ENCODE measurements around the gene PGM1. TPM values are rescaled to one million over a fixed set of nuclear protein-coding genes. Genes with fewer than 3 reads are reported as not detected.

Gene PGM1
- total RNA-seq, 1 experiment from 2014 or later, result 77.2 TPM

DNA sequence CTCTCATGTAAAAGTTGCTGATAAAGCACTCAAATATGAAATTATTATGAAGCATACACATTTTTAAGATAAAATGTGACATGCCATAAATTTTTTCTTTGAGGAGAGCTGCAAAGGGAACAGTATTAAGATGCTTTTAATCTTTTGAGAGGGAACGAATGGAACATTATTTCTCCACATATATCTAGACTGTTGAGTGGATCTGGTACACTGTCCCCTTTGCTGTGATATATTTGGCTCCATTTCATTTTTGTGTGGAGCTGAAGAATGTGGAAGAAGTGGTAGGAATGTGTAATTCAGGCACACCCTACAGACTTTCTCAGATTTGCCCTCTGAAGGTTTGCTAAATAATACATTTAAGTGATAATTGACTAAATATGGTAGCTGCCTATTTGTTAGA lies 31.7 kb downstream of the PGM1 start:
- TF ChIP-seq, protein P1, sequence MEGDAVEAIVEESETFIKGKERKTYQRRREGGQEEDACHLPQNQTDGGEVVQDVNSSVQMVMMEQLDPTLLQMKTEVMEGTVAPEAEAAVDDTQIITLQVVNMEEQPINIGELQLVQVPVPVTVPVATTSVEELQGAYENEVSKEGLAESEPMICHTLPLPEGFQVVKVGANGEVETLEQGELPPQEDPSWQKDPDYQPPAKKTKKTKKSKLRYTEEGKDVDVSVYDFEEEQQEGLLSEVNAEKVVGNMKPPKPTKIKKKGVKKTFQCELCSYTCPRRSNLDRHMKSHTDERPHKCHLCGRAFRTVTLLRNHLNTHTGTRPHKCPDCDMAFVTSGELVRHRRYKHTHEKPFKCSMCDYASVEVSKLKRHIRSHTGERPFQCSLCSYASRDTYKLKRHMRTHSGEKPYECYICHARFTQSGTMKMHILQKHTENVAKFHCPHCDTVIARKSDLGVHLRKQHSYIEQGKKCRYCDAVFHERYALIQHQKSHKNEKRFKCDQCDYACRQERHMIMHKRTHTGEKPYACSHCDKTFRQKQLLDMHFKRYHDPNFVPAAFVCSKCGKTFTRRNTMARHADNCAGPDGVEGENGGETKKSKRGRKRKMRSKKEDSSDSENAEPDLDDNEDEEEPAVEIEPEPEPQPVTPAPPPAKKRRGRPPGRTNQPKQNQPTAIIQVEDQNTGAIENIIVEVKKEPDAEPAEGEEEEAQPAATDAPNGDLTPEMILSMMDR (IDR thresholded peaks at IDR 0.05), result no peak
- no peak for TF ChIP-seq POLR2AphosphoS5 (IDR thresholded peaks at IDR 0.05; ENCODE audit: low read depth, low read length)
- TF ChIP-seq TCF7L2 (IDR thresholded peaks at IDR 0.05; ENCODE audit: low read depth, low read length), result no peak
- in situ Hi-C loops (cut with HindIII; ENCODE audit: low pct_unique_long_range_greater_than_20kb, low sequenced_read_pairs), result no loop called here
- POLR2A ChIA-PET, result no interaction called here
- Histone ChIP-seq H3K27ac (ENCODE audit: low read length) (no peak overlapping the region), H3K4me3 (ENCODE audit: low read depth in 2 of 2, low read length in 2 of 2) (no peak overlapping the region), H3K36me3 (ENCODE audit: control insufficient read depth, insufficient read depth, low read length) (no peaks in the 10 kb centered on the region), H3K4me1 (ENCODE audit: control insufficient read depth, insufficient read depth, low read length) (no peaks in the 10 kb centered on the region), H3K27me3 (ENCODE audit: control insufficient read depth, insufficient read depth, low read length) (no peaks in the 10 kb centered on the region), H3K9me3 (ENCODE audit: control insufficient read depth, insufficient read depth, low read depth, low read length) (no peaks in the 10 kb centered on the region)
- no TSS peak for BruUV-seq (replicated peaks)
- ATAC-seq (no peak), DNase-seq (ENCODE audit: low read depth, low spot score) (no peak)
- CTCF ChIA-PET, result no interaction called here
- intact Hi-C loops (cut with micrococcal nuclease; ENCODE audit: unreplicated experiment), result no loop called here

DNA sequence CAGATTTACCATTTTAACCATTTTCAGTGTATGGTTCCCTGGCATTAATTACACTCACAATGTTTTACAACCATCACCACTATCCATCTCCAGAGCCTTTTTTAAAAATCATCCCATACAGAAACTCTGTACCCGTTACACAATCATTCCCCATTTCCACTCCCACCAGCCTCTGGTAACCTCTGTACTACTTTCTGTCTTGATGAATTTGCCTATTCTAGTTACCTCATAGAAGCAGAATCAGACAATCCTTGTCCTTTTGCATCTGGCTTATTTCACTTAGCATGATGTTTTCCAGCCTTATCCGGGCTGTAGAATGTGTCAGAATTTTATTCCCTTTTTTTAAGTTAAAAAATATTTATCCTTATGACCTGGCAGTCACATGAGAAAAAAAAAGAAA lies 33.0 kb downstream of the PGM1 start:
- Histone ChIP-seq H3K36me3 (ENCODE audit: control insufficient read depth, insufficient read depth, low read length) (no peaks in the 10 kb centered on the region; the same call in 1 of the 2 replicates), H3K4me3 (ENCODE audit: low read depth in 2 of 2, low read length in 2 of 2) (no peak overlapping the region), H3K27me3 (ENCODE audit: control insufficient read depth, insufficient read depth, low read length) (no peaks in the 10 kb centered on the region), H3K9me3 (ENCODE audit: control insufficient read depth, insufficient read depth, low read depth, low read length) (no peaks in the 10 kb centered on the region), H3K4me1 (ENCODE audit: control insufficient read depth, insufficient read depth, low read length) (no peaks in the 10 kb centered on the region), H3K27ac (ENCODE audit: low read length) (no peak overlapping the region)
- ATAC-seq (no peak), DNase-seq (ENCODE audit: low read depth, low spot score) (no peak)
- ChIA-PET CTCF (no interaction called here), POLR2A (no interaction called here)
- intact Hi-C loops (cut with micrococcal nuclease; ENCODE audit: unreplicated experiment), result no loop called here
- no TSS peak for BruUV-seq (replicated peaks)
- in situ Hi-C loops (cut with HindIII; ENCODE audit: low pct_unique_long_range_greater_than_20kb, low sequenced_read_pairs), result no loop called here
- TF ChIP-seq, protein P2, sequence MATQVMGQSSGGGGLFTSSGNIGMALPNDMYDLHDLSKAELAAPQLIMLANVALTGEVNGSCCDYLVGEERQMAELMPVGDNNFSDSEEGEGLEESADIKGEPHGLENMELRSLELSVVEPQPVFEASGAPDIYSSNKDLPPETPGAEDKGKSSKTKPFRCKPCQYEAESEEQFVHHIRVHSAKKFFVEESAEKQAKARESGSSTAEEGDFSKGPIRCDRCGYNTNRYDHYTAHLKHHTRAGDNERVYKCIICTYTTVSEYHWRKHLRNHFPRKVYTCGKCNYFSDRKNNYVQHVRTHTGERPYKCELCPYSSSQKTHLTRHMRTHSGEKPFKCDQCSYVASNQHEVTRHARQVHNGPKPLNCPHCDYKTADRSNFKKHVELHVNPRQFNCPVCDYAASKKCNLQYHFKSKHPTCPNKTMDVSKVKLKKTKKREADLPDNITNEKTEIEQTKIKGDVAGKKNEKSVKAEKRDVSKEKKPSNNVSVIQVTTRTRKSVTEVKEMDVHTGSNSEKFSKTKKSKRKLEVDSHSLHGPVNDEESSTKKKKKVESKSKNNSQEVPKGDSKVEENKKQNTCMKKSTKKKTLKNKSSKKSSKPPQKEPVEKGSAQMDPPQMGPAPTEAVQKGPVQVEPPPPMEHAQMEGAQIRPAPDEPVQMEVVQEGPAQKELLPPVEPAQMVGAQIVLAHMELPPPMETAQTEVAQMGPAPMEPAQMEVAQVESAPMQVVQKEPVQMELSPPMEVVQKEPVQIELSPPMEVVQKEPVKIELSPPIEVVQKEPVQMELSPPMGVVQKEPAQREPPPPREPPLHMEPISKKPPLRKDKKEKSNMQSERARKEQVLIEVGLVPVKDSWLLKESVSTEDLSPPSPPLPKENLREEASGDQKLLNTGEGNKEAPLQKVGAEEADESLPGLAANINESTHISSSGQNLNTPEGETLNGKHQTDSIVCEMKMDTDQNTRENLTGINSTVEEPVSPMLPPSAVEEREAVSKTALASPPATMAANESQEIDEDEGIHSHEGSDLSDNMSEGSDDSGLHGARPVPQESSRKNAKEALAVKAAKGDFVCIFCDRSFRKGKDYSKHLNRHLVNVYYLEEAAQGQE (IDR thresholded peaks at IDR 0.05; ENCODE audit: insufficient read depth in 1 of 2, low read depth in 2 of 2, low read length in 1 of 2), result no peak
- TF ChIP-seq SIN3A (IDR thresholded peaks at IDR 0.05; ENCODE audit: borderline replicate concordance, insufficient read depth, low read depth, low read length) (no peak), TCF7L2 (IDR thresholded peaks at IDR 0.05; ENCODE audit: low read depth, low read length) (no peak), POLR2AphosphoS5 (IDR thresholded peaks at IDR 0.05; ENCODE audit: low read depth, low read length) (no peak)
- TF ChIP-seq, protein P1 (IDR thresholded peaks at IDR 0.05), result no peak

Measured in Panc1 (cell line).